Measurements from ENCODE around the gene COL9A3.
A peak's percentile ranks its signal among the peaks of the same experiment; 100 is the strongest.

The COL9A3 gene

DNA sequence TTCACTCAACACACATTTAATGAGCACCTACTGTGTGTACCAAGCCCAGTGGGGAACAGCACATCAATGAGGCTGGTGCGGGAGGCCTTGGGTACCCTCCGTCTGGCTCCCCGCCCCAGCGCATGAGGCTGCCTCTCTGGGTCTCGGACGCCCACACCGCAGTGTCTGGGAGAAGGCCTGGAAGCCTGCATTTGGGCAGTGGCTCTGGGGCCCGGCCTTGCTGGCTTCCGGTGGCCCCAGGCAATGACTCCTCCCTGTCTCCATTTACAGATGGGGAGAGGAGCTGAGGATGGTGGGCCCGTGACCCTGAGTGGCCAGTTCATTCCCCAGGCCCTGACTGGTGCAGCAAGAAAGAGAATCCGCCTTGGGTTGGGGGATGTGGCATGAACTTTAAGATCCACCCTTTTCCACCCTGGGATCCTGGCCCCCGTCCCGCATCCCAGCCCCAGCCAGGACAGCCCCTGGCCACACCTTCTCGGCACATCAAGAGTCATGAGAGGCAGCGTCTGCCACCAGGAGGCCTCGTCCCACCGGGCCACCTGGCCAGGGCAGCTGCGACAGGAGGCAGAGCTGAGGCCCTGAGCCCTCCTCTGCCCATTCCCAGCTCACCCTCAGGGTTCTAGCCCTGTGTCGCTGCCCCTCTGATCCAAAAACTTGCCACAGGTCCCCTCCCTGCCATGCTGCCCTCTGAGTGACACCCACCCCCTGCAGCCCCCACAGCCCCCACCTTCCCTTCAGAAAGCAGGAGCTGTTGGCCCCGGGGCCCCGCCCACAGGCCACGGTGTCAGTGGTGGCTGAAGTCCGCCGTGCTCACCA lies 38.0 kb upstream of the COL9A3 start:
- DNase-seq (ENCODE audit: low spot score): no peak

GRCh38 chr20:62779417-62779685 lies 37.5 kb upstream of the COL9A3 start:
- no peak for DNase-seq (ENCODE audit: low spot score)

DNA sequence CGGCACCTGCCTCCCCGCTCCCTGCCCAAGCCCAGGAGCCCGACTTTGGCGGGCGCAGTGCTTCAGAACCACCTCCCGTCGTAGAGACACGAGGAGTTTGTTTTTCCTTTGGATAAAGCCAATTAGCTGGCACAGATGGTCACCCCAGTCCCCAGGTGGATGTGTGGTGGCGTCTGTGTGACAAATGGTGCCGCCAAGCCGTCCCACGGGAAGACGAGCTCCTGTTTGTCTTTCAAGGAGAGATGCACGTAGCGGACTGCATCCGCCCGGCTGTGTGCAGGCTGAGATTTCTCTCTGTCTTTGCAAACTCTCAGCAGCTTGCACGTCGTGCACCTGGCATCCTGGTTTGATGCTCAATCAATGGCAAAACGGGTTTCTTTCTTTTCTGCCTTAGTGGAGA lies 36.6 kb upstream of the COL9A3 start:
- DNase-seq (ENCODE audit: low spot score): no peak

DNA sequence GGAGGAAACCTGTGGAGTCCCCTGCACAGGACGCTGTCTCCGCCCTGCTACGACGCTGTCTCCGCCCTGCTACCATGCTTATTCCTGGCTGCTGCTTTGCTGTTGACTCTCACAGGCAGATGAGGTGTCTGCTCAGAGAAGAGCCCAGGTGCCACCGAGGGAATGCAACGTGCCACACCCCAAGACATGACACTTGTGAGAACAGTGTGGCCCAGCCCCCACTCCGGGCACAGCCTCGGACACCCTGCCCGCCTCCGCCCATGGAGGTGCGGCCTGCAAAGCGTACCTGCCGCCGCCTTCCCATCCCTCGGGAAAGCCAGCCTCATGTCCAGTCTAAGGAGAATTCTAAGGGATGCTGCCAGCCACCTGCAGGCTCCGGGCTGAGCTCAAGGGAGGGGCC lies 36.2 kb upstream of the COL9A3 start:
- no peak for DNase-seq (ENCODE audit: low spot score)

DNA sequence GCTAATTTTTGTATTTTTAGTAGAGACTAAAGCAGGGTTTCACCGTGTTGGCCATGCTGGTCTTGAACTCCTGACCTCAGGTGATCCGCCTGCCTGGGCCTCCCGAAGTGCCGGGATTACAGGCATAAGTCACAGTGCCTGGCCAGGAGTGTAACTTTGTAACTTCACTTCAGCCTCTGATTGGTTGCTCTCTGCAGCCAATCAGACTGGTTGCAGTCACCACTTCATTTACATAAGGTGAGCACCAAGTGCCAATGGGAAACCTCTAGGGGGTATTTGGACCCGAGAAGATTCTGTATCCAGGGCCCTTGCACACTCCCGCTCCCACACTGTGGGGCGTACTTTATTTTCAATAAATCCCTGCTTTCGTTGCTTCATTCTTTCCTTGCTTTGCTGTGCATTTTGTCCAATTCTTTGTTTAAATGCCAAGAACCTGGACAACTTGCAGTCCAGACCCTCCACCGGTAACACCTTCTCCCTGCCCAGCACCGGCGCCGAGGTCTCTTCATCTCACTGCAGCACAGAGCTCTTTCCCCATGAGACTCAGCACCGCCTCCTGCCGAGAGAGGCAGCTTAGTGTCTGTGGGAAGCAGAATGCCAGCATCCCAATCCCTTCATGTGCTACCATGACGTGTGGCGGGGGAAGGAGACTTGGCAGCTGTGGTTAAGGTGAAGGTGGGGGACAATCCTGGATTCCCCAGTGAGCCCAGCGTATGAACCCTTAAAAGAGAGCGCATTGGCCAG lies 34.5 kb upstream of the COL9A3 start:
- DNase-seq (ENCODE audit: low spot score): no peak

- DNase-seq (ENCODE audit: low spot score): no peak
Measured at GRCh38 chr20:62782893-62783278, 34.0 kb upstream of the COL9A3 start.

- no peak for DNase-seq (ENCODE audit: low spot score)
Measured at GRCh38 chr20:62784497-62784896, 32.4 kb upstream of the COL9A3 start.

DNA sequence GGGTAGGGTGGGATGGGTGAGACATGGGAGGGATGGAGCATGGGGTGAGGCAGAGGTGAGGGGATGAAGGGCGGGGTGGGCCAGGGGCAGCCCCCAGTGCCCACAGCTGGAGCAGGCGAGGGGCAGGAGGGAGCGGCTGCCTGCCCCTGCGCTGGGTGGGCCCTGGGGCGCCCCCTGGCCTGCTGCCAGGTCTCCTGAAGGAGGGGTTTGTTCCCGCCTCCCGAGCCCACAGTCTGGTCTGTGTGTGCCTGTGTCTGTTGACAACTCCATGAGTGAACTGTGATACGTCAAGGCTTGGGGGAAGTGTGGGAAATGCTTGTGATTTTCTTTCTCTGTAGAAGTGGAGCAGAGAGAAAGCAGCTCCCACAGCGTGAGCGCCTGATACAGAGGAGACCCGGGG lies 31.5 kb upstream of the COL9A3 start:
- DNase-seq (ENCODE audit: low spot score): no peak

DNA sequence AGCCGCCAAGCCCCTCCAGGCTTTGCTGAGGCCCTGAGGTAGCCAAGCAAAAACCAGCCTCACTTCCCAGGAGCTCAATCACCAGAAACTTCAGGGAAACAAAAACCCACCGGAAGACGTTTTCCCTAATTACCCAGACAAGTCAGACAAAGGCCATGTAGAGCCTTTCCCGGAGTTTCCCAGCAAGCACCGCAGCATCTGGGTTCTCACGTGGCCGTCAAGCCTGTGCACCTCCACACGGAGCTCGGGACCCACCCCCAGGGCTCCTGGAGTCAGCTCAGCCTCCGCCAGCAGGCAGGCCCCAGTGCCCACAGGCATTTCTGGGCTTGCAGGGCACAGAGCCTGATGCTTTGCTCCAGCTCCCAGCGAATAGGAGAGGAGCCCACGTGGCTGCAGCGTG lies 30.7 kb upstream of the COL9A3 start:
- DNase-seq (ENCODE audit: low spot score): no peak

- no peak for DNase-seq (ENCODE audit: low spot score)
Measured at GRCh38 chr20:62787321-62787720, 29.5 kb upstream of the COL9A3 start.

GRCh38 chr20:62787866-62788265 lies 29.0 kb upstream of the COL9A3 start:
- DNase-seq (ENCODE audit: low spot score): no peak

DNA sequence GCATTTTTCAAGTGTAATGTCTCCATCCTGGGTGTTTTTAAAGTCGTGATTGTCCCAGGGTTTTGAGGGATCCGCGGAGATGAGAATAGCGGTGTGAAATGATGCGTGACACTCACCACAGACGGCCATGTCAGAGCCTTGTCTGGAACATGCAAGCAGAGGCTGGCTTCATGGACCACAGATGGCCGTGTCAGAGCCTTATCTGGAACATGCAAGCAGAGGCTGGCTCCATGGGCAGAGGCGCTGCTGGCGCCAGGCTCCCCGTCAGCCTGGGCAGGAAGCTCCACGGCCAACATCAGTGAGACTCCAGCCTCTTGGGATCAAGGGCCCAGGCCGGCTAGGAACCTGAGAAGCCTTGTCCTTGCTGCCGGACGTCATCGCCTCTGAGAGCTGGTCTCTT lies 28.2 kb upstream of the COL9A3 start:
- no peak for DNase-seq (ENCODE audit: low spot score)

DNA sequence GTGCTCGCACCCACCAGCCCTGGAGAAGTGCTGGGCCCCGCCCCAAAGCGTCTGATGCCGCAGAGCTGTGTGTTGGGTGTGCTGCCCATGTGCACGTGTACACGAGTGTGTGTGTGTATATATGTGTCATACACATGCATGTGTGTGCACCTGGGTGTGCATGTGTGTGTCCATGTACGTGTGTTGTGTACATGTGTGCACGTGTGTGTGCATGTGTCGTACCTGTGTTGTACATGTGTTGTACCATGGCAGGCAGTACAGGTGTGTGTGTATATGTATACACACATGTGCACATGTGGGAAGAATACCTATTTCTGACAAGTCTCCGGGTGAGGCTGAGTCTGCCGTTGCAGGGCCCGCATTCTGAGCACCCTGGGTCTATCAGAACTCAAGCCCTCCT lies 26.8 kb upstream of the COL9A3 start:
- DNase-seq (ENCODE audit: low spot score): no peak

GRCh38 chr20:62791301-62792181 lies 25.3 kb upstream of the COL9A3 start:
- DNase-seq (ENCODE audit: low spot score): peak; percentile 90

GRCh38 chr20:62792182-62792939 lies 24.5 kb upstream of the COL9A3 start:
- DNase-seq (ENCODE audit: low spot score): no peak

DNA sequence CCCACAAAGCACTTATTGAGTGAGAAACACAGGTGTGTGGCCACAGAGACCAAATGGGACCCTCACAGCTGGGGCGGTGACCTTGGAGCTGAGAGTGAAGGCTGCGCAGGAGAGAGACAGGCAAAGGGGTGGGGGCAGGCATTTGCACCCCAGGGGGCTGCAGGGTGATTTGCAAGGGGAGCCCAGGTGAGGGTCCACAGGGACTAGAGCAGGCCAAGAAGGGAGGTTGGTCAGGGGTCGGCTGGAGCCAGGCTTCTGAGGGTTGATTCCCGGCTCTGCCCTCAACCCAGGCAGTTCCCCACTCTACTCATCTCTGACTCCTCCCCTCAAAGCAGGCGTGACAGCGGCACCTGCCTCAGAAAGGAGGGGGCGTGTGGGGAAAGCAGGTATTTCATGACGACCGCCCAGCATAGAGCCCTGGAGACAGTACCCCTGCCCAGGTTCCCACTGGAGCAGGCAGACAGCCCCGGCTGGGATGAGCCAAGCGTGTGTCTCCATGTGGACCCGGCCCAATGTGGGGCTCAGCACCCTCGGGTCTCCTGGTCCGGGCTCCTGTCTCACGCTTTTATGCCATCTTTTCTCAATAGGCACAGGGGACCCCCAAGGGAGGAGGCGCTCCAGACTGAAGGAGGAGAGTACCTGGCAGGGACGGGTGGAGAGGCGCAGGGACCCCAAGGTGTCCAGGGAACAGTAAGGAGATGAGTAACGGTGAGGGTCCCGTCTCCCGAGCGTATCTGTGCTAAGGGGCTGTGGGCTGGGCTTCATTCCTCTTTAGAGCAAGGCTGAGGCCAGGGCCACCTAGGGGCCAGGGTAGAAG lies 23.7 kb upstream of the COL9A3 start:
- no peak for DNase-seq (ENCODE audit: low spot score)

GRCh38 chr20:62793757-62794006 lies 23.2 kb upstream of the COL9A3 start:
- no peak for DNase-seq (ENCODE audit: low spot score)

DNA sequence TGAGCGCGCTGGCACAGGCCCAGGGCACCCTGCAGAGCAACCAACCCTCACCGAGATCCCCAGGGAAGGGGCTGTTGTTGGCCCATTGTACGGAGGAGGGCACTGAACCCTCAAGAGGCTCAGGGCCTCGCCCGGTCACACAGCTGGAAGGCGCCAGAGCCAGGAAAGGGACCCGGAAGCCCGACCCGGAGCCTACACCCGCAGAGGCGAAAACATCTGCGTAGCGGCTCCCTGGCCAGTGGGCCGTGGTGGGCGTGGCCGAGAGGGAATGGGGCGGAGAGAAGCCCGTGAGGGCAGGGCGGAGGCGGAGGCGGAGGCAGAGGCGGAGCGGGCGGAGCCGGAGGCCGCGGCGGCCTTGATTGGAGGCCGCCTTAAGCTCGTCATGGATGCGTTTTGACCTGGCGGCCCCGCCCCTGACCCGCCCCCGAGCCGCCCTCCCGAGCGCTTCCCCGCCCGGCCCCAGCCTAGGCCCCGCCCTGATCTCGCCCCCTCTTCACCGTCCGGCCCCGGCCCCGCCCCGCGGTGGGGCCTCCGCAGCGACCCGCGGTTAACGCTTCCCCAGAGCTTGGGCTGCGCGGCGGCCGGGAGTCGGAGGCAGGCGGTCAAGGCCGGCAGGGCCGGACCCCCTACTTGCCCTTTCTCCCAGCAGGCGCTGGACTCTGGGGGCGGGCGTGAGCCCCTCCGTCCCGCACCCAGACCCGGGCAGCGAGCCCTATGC lies 22.7 kb upstream of the COL9A3 start:
- peak; percentile 96 for DNase-seq (ENCODE audit: low spot score)

GRCh38 chr20:62795023-62795761 lies 21.7 kb upstream of the COL9A3 start:
- no peak for DNase-seq (ENCODE audit: low spot score)
